SIG-M5 (cell line): ENCODE measurements around the gene ZNF124.

Experiments
- DNase-seq: peaks from one replicate; lab custom pipeline; 2025; lab: John Stamatoyannopoulos, UW

ZNF124 gene

DNA sequence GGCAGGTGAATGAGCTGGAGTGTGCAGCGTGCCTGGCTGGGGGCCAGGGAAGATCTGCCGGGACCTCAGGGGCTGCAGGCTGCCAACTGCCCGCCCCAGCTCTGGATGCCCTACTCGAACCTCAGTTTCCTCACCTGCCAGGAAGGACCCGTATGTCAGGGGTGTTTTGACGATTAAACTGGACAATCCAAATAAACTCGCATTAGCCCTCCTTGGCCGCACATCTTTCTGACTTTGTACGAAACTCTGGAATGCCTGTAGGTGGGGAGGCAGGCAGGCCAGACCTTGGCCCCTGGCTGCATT, 59.4 kb downstream of the ZNF124 start:
- DNase-seq: no peak

GRCh38 chr1:247111700-247112478, 59.9 kb downstream of the ZNF124 start:
- no peak for DNase-seq

- DNase-seq: no peak
These were observed 60.5 kb downstream of the ZNF124 start for GRCh38 chr1:247111259-247111699.

- no peak for DNase-seq
These were observed 61.1 kb downstream of the ZNF124 start for GRCh38 chr1:247110627-247111258.

DNA sequence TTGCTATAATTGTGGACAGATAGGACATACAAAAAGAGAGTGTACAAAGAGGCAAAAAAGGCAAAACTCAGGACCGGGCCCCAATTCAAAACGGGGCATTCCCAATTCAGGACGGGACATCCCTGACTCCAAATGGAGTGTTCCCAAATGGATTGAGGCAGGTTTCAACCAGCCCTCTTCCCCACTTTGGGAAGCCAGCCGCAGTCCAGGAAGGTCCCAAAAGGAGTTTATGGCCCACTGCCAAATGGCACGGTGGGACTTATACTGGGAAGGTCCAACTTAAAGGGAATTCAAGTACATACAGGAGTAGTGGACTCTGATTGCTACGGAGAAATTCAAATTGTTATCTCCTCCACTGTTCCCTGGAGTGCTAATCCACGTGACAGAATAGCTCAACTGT, 64.1 kb downstream of the ZNF124 start:
- DNase-seq: no peak

DNA sequence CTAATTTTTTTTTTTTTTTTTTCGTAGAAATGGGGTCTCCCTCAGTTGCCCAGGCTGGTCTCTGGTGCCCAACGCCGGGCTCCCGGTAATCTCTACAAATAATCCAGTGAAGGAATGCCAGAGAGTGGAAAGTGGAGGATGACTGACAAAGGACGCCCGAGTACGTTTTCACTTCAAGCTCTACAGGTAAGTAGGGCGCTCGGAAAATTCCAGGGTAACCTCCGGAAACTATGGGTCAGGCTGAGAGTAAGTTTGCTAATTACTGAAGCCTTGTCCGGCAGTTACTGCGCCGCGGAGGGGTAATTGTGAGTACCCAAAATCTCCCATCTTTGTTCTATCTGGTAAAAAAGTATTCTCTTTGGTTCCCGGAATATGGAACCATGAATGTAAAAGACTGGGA, 65.9 kb downstream of the ZNF124 start:
- no peak for DNase-seq
